K562 (cell line): Measurements from ENCODE around the gene DDX51. TPM values are rescaled to one million over a fixed set of nuclear protein-coding genes. Genes with fewer than 3 reads are reported as not detected.

Source experiments
- ATAC-seq: fragments of 200-7000 bp; cut with Tn5 transposase; 3 replicates; pipeline ENCODE4 v1.9.1; 2020; ENCODE audit warnings: moderate library complexity
- BruUV-seq: library from RNA; stranded (reverse); fragments of 400-500 nt; replicated peaks from 2 replicates; lab custom pipeline; 2021; lab: Mats Ljungman, UMichigan
- CTCF ChIA-PET: fragments of 300-600 bp; formaldehyde crosslinking; extraction: SDS; loops from one replicate; lab custom pipeline; 2021; ENCODE audit warnings: low intra/inter-chr PET ratio; lab: Yijun Ruan, JAX
- POLR2A ChIA-PET: fragments of 300-600, 350-650 bp; sonication (Branson Sonifier 250); formaldehyde crosslinking; extraction: SDS; loops from one replicate; lab custom pipeline; 2021; ENCODE audit warnings: antibody characterized with exemption, inconsistent platforms; lab: Yijun Ruan, JAX
- DNase-seq, 4 experiments: peaks; one replicate each; pipeline versions ENCODE4 v3.0.0 to v3.0.0-alpha.2; 2011 to 2018; ENCODE audit warnings: low spot score in 3 of 4, mixed read lengths in 3 of 4; ENCODE audit errors: extremely low read depth in 1 of 4
- FAIRE-seq: peaks from 2 replicates; lab custom pipeline; 2011; peaks lifted over from hg19 to GRCh38; lab: Jason Lieb, UNC
- H2AFZ ChIP-seq: 2 replicates; pipeline ENCODE4 v1.6.0; 2011; ENCODE audit warnings: low read depth, low read length, control low read depth, inconsistent platforms
- H3K27ac ChIP-seq: fragments of 200-600 bp; 3 replicates; pipeline ENCODE4 v1.8.0; 2011; ENCODE audit warnings: low read depth, mild to moderate bottlenecking, control low read depth, inconsistent platforms, low read length, moderate library complexity, mixed read lengths; ENCODE audit errors: extremely low read depth
- H3K27me3 ChIP-seq, 2 experiments: fragments of 300-600 bp in 1 of 2; 2 replicates in 1 of 2; 3 replicates in 1 of 2; pipeline versions ENCODE4 v1.6.0 to v1.8.0; 2011; ENCODE audit warnings: inconsistent platforms in 2 of 2, low read length in 2 of 2, mild to moderate bottlenecking in 1 of 2, mixed read lengths in 1 of 2, moderate library complexity in 1 of 2; ENCODE audit not compliant: control insufficient read depth in 2 of 2, insufficient read depth in 2 of 2
- H3K36me3 ChIP-seq: fragments of 300-600 bp; 3 replicates; pipeline ENCODE4 v1.8.0; 2011; ENCODE audit warnings: mild to moderate bottlenecking, low read length, inconsistent platforms; ENCODE audit not compliant: control insufficient read depth, insufficient read depth
- H3K4me1 ChIP-seq, 2 experiments: fragments of 200-600 bp in 1 of 2; replicated peaks in 1 of 2; 2 replicates in 1 of 2; 3 replicates in 1 of 2; pipeline versions ENCODE4 v1.5.1 to v1.8.0; 2011; ENCODE audit warnings: inconsistent platforms in 2 of 2, low read length in 2 of 2, mild to moderate bottlenecking in 1 of 2, mixed read lengths in 1 of 2, moderate library complexity in 1 of 2; ENCODE audit not compliant: control insufficient read depth in 2 of 2, insufficient read depth in 2 of 2
- H3K4me2 ChIP-seq: 2 replicates; pipeline ENCODE4 v1.6.1; 2011; ENCODE audit warnings: low read length, control low read depth, inconsistent platforms, mixed read lengths; ENCODE audit not compliant: insufficient read depth
- H3K4me3 ChIP-seq: fragments of 200-600 bp; sonication (generic), shearing (Covaris generic); 2 replicates; pipeline ENCODE4 v1.5.1; 2016; ENCODE audit warnings: control low read depth, inconsistent platforms
- H3K79me2 ChIP-seq: fragments of 200-600 bp; 3 replicates; pipeline ENCODE4 v1.8.0; 2011; ENCODE audit warnings: low read length, inconsistent platforms; ENCODE audit not compliant: control insufficient read depth, insufficient read depth
- H3K9ac ChIP-seq, 2 experiments: 2 replicates each; pipeline versions ENCODE4 v1.6.0 to v1.6.1; 2011; ENCODE audit warnings: low read depth in 2 of 2, low read length in 2 of 2, control low read depth in 1 of 2, inconsistent platforms in 1 of 2, mild to moderate bottlenecking in 1 of 2, mixed read lengths in 1 of 2; ENCODE audit not compliant: insufficient read depth in 1 of 2
- H3K9me1 ChIP-seq: one replicate; pipeline ENCODE4 v1.6.0; 2011; ENCODE audit warnings: inconsistent platforms, mild to moderate bottlenecking, low read length, moderate library complexity; ENCODE audit not compliant: control insufficient read depth, insufficient read depth
- H3K9me3 ChIP-seq: replicated peaks from 2 replicates; pipeline ENCODE4 v1.5.1; 2011; ENCODE audit warnings: low read depth, low read length, inconsistent platforms; ENCODE audit not compliant: control insufficient read depth, insufficient read depth
- H4K20me1 ChIP-seq: replicated peaks from 2 replicates; pipeline ENCODE4 v1.6.1; 2011; ENCODE audit warnings: low read length, inconsistent platforms, mixed read lengths; ENCODE audit not compliant: control insufficient read depth, insufficient read depth
- BCLAF1 ChIP-seq, 2 experiments: fragments of 450-650 bp in 1 of 2; IDR thresholded peaks; 2 replicates each; pipeline ENCODE4 v1.6.1; 2011 to 2017; ENCODE audit warnings: low read depth in 2 of 2, antibody characterized with exemption in 1 of 2, borderline replicate concordance in 1 of 2, low read length in 1 of 2, mild to moderate bottlenecking in 1 of 2, mixed read lengths in 1 of 2; ENCODE audit not compliant: control insufficient read depth in 1 of 2
- CBX2 ChIP-seq: fragments of 200-600 bp; sonication (generic); IDR thresholded peaks from one replicate; pipeline ENCODE4 v1.6.1; 2012; ENCODE audit warnings: mild to moderate bottlenecking, low read length, inconsistent platforms; ENCODE audit not compliant: insufficient read depth, poor library complexity, severe bottlenecking
- CTCF ChIP-seq, 3 experiments: IDR thresholded peaks in 2 of 3; conservative IDR thresholded peaks in 1 of 3; 2 replicates each; pipeline ENCODE4 v1.5.1; 2011 to 2012; ENCODE audit warnings: low read length in 3 of 3, mild to moderate bottlenecking in 3 of 3, control low read depth in 2 of 3, improper control_type of control experiment in 1 of 3, inconsistent platforms in 1 of 3, low read depth in 1 of 3, mixed read lengths in 1 of 3, moderate library complexity in 1 of 3; ENCODE audit not compliant: insufficient read depth in 2 of 3
- GTF2F1 ChIP-seq: IDR thresholded peaks from 2 replicates; pipeline ENCODE4 v1.6.1; 2011; ENCODE audit warnings: low read depth, low read length, improper control_type of control experiment
- OTX1 ChIP-seq: fragments of 450-650 bp; formaldehyde crosslinking; IDR thresholded peaks from 2 replicates; pipeline ENCODE4 v1.4.0; 2022; ENCODE audit warnings: mild to moderate bottlenecking
- TARDBP ChIP-seq: fragments of 450-650 bp; IDR thresholded peaks from 2 replicates; pipeline ENCODE4 v1.6.1; 2016
- ZC3H8 ChIP-seq: fragments of 450-650 bp; IDR thresholded peaks from 2 replicates; pipeline ENCODE4 v1.6.1; 2017
- ZNF280A ChIP-seq: fragments of 450-650 bp; IDR thresholded peaks from 2 replicates; pipeline ENCODE4 v1.6.1; 2018; ENCODE audit warnings: mild to moderate bottlenecking, low read depth; ENCODE audit not compliant: partially characterized antibody
- ZNF584 ChIP-seq: fragments of 200-800 bp; sonication (Bioruptor generic); IDR thresholded peaks from 2 replicates; pipeline ENCODE4 v1.6.1; 2016; ENCODE audit warnings: low read depth, mild to moderate bottlenecking, missing genetic modification characterization, missing compliant biosample characterization
- ZNF586 ChIP-seq: fragments of 450-650 bp; formaldehyde crosslinking; conservative IDR thresholded peaks from 2 replicates; pipeline ENCODE4 v1.4.0; 2020; ENCODE audit warnings: mild to moderate bottlenecking, moderate library complexity
- ZNF778 ChIP-seq: fragments of 450-650 bp; formaldehyde crosslinking; IDR thresholded peaks from 2 replicates; pipeline ENCODE4 v1.4.0; 2020; ENCODE audit warnings: mild to moderate bottlenecking, moderate library complexity
- WGBS: fragments of 100-300 bp; shearing (Covaris generic); methylation state at CpG from one replicate; pipeline ENCODE4 v1.1.6; 2016; ENCODE audit warnings: low coverage, mixed read lengths; ENCODE audit not compliant: insufficient coverage; ENCODE audit errors: missing lambda C conversion rate; 5-methylcytosine and 5-hydroxymethylcytosine counted together
- in situ Hi-C: fragments of 300-500 bp; cut with MboI; formaldehyde crosslinking; loops from 4 replicates; pipeline ENCODE4 v1.15.0; 2018; ENCODE audit warnings: inconsistent platforms, mixed read lengths
- intact Hi-C: fragments of 100-400 bp; cut with micrococcal nuclease; formaldehyde crosslinking; loops from 2 replicates; pipeline ENCODE4 v1.14.2; 2022
- polyA plus RNA-seq, 8 experiments: library from polyadenylated mRNA; depleted of rRNA in 4 of 8; stranded (reverse) in 5 of 8; unstranded in 3 of 8; fragments of >200 nt; fragmentation: Nextera tagmentation in 2 of 8; fragmentation: Illumina TruSeq in 1 of 8; extraction: Ambion mirVana in 2 of 8; extraction: Trizol in 1 of 8; gene quantifications; 2 replicates each; pipeline versions ENCODE4 v1.2.1 to v1.2.3, GENCODE V29; 2011 to 2014; ENCODE audit warnings: inconsistent platforms in 1 of 8, missing spikeins in 1 of 8
- total RNA-seq, 7 experiments: library from RNA; depleted of rRNA in 6 of 7; stranded (reverse); fragments of >200 nt in 6 of 7; fragmentation: Illumina TruSeq in 2 of 7; extraction: Trizol in 2 of 7; gene quantifications; 2 replicates each; pipeline versions ENCODE4 v1.2.1 to v1.2.3, GENCODE V29; 2011 to 2021; ENCODE audit warnings: low replicate concordance in 1 of 7

DDX51 gene
- total and polyA plus RNA-seq, 9 of the 15 experiments (the other 6 are each of a cell fraction or from before 2014, with no cell fraction given): 1.1 to 35.9 (median 12.4) TPM

GRCh38 chr12:132106921-132107320, 37.2 kb downstream of the DDX51 start:
- 98% methylated on average over 7 of the region's 7 CpGs for WGBS
- H3K4me1 ChIP-seq: peaks cover 0 to 5% of the 10 kb centered on the region in 2 experiments; a peak in 1 of 5 replicates
- H3K27me3 ChIP-seq: no peaks in the 10 kb centered on the region
- FAIRE-seq (no peak), DNase-seq (no peak), ATAC-seq (no peak)
- no peak overlapping the region for H3K9ac ChIP-seq
- POLR2A ChIA-PET: interaction anchor here (1.3 kb wide), 1 partner anchor 36 kb away, joined by 3 read pairs; no protein-coding TSS in a partner anchor
- H3K9me1 ChIP-seq: no peaks in the 10 kb centered on the region
- H3K4me3 ChIP-seq: no peak overlapping the region
- intact Hi-C loops: no loop called here
- in situ Hi-C loops: no loop called here
- H3K27ac ChIP-seq: no peak overlapping the region
- peaks cover 64% of the 10 kb centered on the region; the same call in 2 of the 3 replicates for H3K36me3 ChIP-seq
- H2AFZ ChIP-seq: no peak overlapping the region
- BruUV-seq: no TSS peak
- no peaks in the 10 kb centered on the region for H4K20me1 ChIP-seq
- no peaks in the 10 kb centered on the region for H3K9me3 ChIP-seq
- CTCF ChIA-PET: no interaction called here
- H3K79me2 ChIP-seq: peaks cover 6% of the 10 kb centered on the region; the same call in 2 of the 3 replicates
- H3K4me2 ChIP-seq: no peak overlapping the region
- TF ChIP-seq BCLAF1 (IDR thresholded peaks at IDR 0.05; ENCODE audit: borderline replicate concordance in 1 of 2, control insufficient read depth in 1 of 2, low read depth in 2 of 2, low read length in 1 of 2): no peak
- TF ChIP-seq CBX2: no peak
- TF ChIP-seq GTF2F1: no peak
- TF ChIP-seq ZNF584 (CRISPR knock-in tag): no peak
- TF ChIP-seq ZNF280A: no peak
- no peak for TF ChIP-seq OTX1 (CRISPR knock-in tag)
- TF ChIP-seq ZC3H8: no peak
- no peak for TF ChIP-seq ZNF586
- no peak for TF ChIP-seq CTCF (IDR thresholded peaks at IDR 0.05 in 2 of 3, conservative IDR thresholded peaks at IDR 0.05 in 1 of 3; ENCODE audit: insufficient read depth in 2 of 3, low read depth in 1 of 3, low read length in 3 of 3)
- TF ChIP-seq TARDBP: no peak
- TF ChIP-seq ZNF778 (CRISPR knock-in tag): no peak
